Measurements from ENCODE around the gene CCDC197. TPM values are rescaled to one million over a fixed set of nuclear protein-coding genes. Genes with fewer than 3 reads are reported as not detected.

Gene CCDC197
- polyA plus RNA-seq, 1 experiment: not detected

GRCh38 chr14:94025720-94026119, 28.6 kb downstream of the CCDC197 start:
- H3K36me3 ChIP-seq (ENCODE audit: control insufficient read depth, insufficient read depth, low read length): no peaks in the 10 kb centered on the region
- POLR2A ChIA-PET: interaction anchor here (0.6 to 1.0 kb wide), 3 partner anchors 11 to 115 kb away, joined by 3 read pairs; no protein-coding TSS in a partner anchor
- TF ChIP-seq CTCF (IDR thresholded peaks at IDR 0.05; ENCODE audit: insufficient read depth, low read depth, low read length): no peak
- H3K4me3 ChIP-seq (ENCODE audit: low read depth, low read length): peak overlapping the region; percentile 74; the same call in 1 of the 2 replicates
- CTCF ChIA-PET: interaction anchor here (0.7 to 1.6 kb wide), 7 partner anchors 11 to 155 kb away, joined by 3 to 10 read pairs (median 4); no protein-coding TSS in a partner anchor
- H3K27me3 ChIP-seq (ENCODE audit: control insufficient read depth, insufficient read depth, low read length): no peaks in the 10 kb centered on the region; the same call in 1 of the 2 replicates
- no peak for DNase-seq (ENCODE audit: low read depth)

- Histone ChIP-seq H3K4me3 (ENCODE audit: low read depth, low read length) (peak within 1 kb of the TSS; percentile 74), H3K27me3 (ENCODE audit: control insufficient read depth, insufficient read depth, low read length) (no peaks in the 10 kb centered on the region; the same call in 1 of the 2 replicates), H3K36me3 (ENCODE audit: control insufficient read depth, insufficient read depth, low read length) (no peaks in the 10 kb centered on the region)
- ChIA-PET CTCF (interaction anchor here (0.7 to 1.6 kb wide), 7 partner anchors 10 to 154 kb away, joined by 3 to 10 read pairs (median 4); no protein-coding TSS in a partner anchor), POLR2A (interaction anchor here (0.6 to 1.0 kb wide), 3 partner anchors 10 to 115 kb away, joined by 3 read pairs; no protein-coding TSS in a partner anchor)
- TF ChIP-seq CTCF (IDR thresholded peaks at IDR 0.05; ENCODE audit: insufficient read depth, low read depth, low read length): no peak
- peak; percentile 96 for DNase-seq (ENCODE audit: low read depth)
These were observed 29.2 kb downstream of the CCDC197 start, which contains the start of gene OTUB2 for GRCh38 chr14:94026173-94026888. OTUB2 (plus strand) TSS chr14:94026340; CDS start chr14:94026538, 198 bp downstream.

- ChIA-PET CTCF (interaction anchor here (1.1 to 2.1 kb wide), 6 partner anchors 9 to 110 kb away, joined by 3 to 16 read pairs (median 6); no protein-coding TSS in a partner anchor), POLR2A (no interaction called here)
- Histone ChIP-seq H3K36me3 (ENCODE audit: control insufficient read depth, insufficient read depth, low read length) (no peaks in the 10 kb centered on the region), H3K27me3 (ENCODE audit: control insufficient read depth, insufficient read depth, low read length) (no peaks in the 10 kb centered on the region; the same call in 1 of the 2 replicates), H3K4me3 (ENCODE audit: low read depth, low read length) (peak overlapping the region; percentile 74)
- no peak for DNase-seq (ENCODE audit: low read depth)
- no peak for TF ChIP-seq CTCF (IDR thresholded peaks at IDR 0.05; ENCODE audit: insufficient read depth, low read depth, low read length)
These were observed 29.9 kb downstream of the CCDC197 start for GRCh38 chr14:94026889-94027469.

GRCh38 chr14:94027566-94028449, 30.7 kb downstream of the CCDC197 start:
- ChIA-PET CTCF (interaction anchor here (1.0 to 2.1 kb wide), 6 partner anchors 9 to 116 kb away, joined by 3 to 16 read pairs (median 3); no protein-coding TSS in a partner anchor), POLR2A (no interaction called here)
- no peaks in the 10 kb centered on the region for H3K27me3 ChIP-seq (ENCODE audit: control insufficient read depth, insufficient read depth, low read length)
- no peak for DNase-seq (ENCODE audit: low read depth)
- TF ChIP-seq CTCF (IDR thresholded peaks at IDR 0.05; ENCODE audit: insufficient read depth, low read depth, low read length): no peak
- H3K36me3 ChIP-seq (ENCODE audit: control insufficient read depth, insufficient read depth, low read length): no peaks in the 10 kb centered on the region
- H3K4me3 ChIP-seq (ENCODE audit: low read depth, low read length): no peak overlapping the region
